ENCODE measurements around the gene ZNF547.

- TF ChIP-seq CTCF (IDR thresholded peaks at IDR 0.05), result no peak
- no peak for TF ChIP-seq POLR2A (IDR thresholded peaks at IDR 0.05)
These were observed 47.7 kb downstream of the ZNF547 start, which contains the start of gene ZNF17 for GRCh38 chr19:57410877-57411671.
